Measurements from ENCODE around the gene TMSB15C. TPM values are rescaled to one million over a fixed set of nuclear protein-coding genes. Genes with fewer than 3 reads are reported as not detected.

Gene TMSB15C
- total RNA-seq: 30.4 TPM

DNA sequence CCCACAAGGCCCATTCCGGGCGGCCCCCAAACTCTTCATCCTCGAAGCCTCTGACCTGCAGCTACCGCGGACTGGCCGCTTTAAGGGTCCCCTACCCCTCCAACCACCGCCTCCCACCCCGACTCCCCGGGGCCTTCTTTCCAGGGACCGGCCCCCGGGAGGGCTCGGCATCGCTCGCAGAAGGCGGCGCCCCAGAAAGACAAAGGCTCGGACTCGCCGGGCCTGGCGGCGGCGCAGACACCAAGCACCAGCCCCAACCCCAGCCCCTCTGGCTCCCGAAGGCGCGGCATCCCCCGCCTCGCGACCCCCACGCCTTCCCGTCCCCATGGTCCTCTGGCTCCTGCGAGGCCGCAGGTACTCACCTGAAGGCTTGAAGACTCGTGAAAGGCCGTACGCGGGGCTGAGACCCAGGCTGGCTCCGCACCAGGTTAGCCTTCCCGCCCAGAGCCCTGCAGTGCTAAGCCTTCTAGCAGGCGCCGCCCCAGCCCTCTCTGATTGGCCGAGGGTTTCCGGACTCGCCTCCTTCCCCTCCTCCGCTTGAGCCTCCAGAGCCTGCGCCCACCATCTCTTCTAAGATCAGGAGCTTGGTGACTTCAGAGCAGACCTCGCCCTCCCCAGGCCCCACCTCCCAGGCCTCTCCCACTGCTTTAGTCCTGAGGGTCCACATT, at the start of gene TMSB15C:
TSS of gene TMSB15C (minus strand) at position 459 of the 668 bp plus-strand sequence.

DNA sequence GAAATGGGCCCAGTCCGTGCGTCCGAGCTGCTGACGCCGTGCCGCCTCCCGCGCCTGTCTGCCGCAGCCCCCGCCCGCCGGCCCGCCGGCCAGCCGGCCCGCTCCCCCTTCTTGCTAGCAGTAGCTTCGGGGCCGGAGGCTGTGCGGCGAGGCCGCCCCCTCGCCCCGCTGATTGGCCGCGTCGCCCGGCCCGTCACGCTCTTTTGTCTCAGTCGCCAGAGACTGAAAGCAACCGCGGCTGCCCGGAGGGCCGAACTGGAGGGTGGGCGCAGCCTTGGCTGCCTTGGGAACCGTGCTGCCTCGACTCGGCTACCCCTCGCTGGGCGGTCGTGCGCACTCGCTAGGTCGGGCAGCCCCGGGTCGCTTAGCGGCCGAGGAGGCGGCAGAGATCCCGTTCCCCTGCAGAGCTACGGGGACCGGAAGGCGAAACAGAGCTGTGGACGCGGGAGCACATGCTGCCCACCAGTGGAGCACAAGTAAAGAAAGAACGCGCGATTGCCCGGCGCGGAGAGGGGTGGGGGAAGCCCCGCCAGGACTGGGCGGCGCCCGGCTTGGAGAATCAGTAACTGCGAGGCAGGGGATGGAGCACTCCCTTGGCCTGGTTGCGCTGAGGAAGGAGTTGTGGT, 36.4 kb upstream of the TMSB15C start, which contains the start of gene ZCCHC18:
TSS of gene ZCCHC18 (plus strand) at position 198 of the 626 bp plus-strand sequence. CDS start 1,589 bp downstream, outside the sequence.

GRCh38 chrX:104039689-104040505, 36.1 kb downstream of the TMSB15C start, which contains the start of gene H2BW2:
Gene H2BW2 (plus strand): TSS chrX:104039956. CDS start chrX:104039995, 39 bp downstream.

Other genes with a start within 250 kb of the TMSB15C start
- 46.6 TPM for gene RAB9B, start 244.0 kb downstream of the TMSB15C start, total RNA-seq
- 22.4 TPM for gene TMSB15B, start 113.6 kb downstream of the TMSB15C start, total RNA-seq
- not detected for gene H2BW1, start 62.5 kb downstream of the TMSB15C start, total RNA-seq
- gene H2BW2, start 36.3 kb downstream of the TMSB15C start, total RNA-seq: not detected
- 15.5 TPM for gene ZCCHC18, start 36.3 kb upstream of the TMSB15C start, total RNA-seq
- 12.5 TPM for gene SLC25A53, start 80.8 kb upstream of the TMSB15C start, total RNA-seq
- 107 TPM for gene FAM199X, start 90.2 kb upstream of the TMSB15C start, total RNA-seq
- not detected for gene ESX1, start 178.7 kb upstream of the TMSB15C start, total RNA-seq